ENCODE data around the gene LRRK1. TPM values are rescaled to one million over a fixed set of nuclear protein-coding genes. Genes with fewer than 3 reads are reported as not detected.

LRRK1 gene
- total and polyA plus RNA-seq, 2 of the 13 experiments (the other 11 are each of a cell fraction or from before 2014, with no cell fraction given): 0.13 to 1.2 TPM

DNA sequence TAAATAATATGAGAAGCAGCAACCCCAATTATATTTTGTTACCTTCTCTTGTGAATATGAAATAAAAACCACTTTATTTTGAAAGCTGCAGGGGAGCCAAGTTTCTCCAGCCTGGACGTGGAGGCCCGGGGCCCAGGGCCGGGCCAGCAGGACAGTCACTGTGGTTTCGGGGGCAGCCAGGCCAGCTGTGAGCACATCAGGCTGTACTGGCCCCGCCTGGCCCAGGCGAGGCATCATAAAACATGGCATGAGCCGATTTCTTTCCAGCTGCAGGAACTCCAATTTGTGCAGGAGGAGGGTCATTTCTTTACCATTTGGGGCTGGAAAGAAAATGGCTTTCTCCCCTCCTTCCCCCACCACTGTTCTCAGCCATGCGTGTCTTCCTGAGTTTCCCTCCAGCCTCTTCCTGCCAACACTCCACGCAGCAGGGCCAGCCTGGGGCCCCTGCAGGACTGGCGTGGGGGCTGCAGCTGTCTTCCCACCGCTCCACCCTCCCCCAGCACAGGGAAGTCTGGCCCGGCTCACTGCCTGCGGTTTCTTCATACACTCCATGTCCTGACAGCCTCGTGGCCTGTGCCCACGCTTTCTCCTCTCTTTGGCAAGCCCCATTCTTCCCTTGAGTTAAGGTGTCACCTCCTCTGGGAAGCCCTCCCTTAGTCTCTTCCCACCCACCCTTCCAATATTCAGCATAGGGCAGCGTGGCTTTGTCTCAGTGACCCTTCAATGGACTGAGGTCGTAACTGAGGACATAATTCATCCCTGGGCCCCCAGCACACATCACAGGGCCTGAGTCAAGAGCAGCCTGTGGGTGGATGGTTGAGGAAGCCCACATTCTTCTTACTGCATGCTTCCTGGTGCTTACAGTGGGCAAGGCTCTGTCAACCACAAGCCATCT, 196.9 kb downstream of the LRRK1 start (continued):
- no peak for TF ChIP-seq ARID5B (CRISPR knock-in tag; IDR thresholded peaks at IDR 0.05)

- no peak overlapping the region for H3K27ac ChIP-seq (ENCODE audit: extremely low read length, insufficient read depth, low read length)
- in situ Hi-C loops (cut with HindIII; ENCODE audit: extremely low pct_ligation_motif_present, low pct_unique_long_range_greater_than_20kb) (no loop called here), intact Hi-C loops (cut with micrococcal nuclease; ENCODE audit: unreplicated experiment) (no loop called here)
- no peak for ATAC-seq
- no TSS peak for BruUV-seq (replicated peaks)
- H3K4me1 ChIP-seq (ENCODE audit: insufficient read depth, low read length): peaks cover 43% of the 10 kb centered on the region
- H2AFZ ChIP-seq (ENCODE audit: low read length): no peak overlapping the region
- no peaks in the 10 kb centered on the region for H4K20me1 ChIP-seq (ENCODE audit: insufficient read depth, low read length)
- 80% methylated on average over 1 of the region's 1 CpG for WGBS (ENCODE audit: low lambda C conversion rate)
- H3K9ac ChIP-seq (ENCODE audit: insufficient read depth, low read depth, low read length): no peak overlapping the region
- no peak for FAIRE-seq
- no peak overlapping the region for H3K4me3 ChIP-seq (replicated peaks in 1 of 3; ENCODE audit: insufficient read depth in 1 of 3, low read depth in 2 of 3, low read length in 3 of 3)
- TF ChIP-seq MAF1 (CRISPR knock-in tag; IDR thresholded peaks at IDR 0.05; ENCODE audit: borderline replicate concordance) (no peak), ZNF329 (CRISPR knock-in tag; IDR thresholded peaks at IDR 0.05; ENCODE audit: low read depth) (peak; percentile 78; the same call in 1 of the 2 replicates), ZNF891 (CRISPR knock-in tag; IDR thresholded peaks at IDR 0.05) (no peak), ZNF142 (CRISPR knock-in tag; IDR thresholded peaks at IDR 0.05) (no peak), HNRNPUL1 (IDR thresholded peaks at IDR 0.05; ENCODE audit: low read depth, low read length) (no peak)
- no peak overlapping the region for H3K4me2 ChIP-seq (ENCODE audit: low read depth, low read length)
- no peak for DNase-seq (ENCODE audit: low spot score)
- no peaks in the 10 kb centered on the region for H3K79me2 ChIP-seq (ENCODE audit: insufficient read depth, low read length)
- H3K27me3 ChIP-seq (ENCODE audit: control insufficient read depth in 1 of 2, insufficient read depth in 2 of 2, low read length in 2 of 2): peaks cover 7 to 52% of the 10 kb centered on the region in 2 experiments
- POLR2A ChIA-PET: no interaction called here
- CTCF ChIA-PET (ENCODE audit: low intra/inter-chr PET ratio, low total read pairs): no interaction called here
- H3K36me3 ChIP-seq (replicated peaks in 1 of 2; ENCODE audit: control insufficient read depth in 1 of 2, insufficient read depth in 2 of 2, low read length in 2 of 2): no peaks in the 10 kb centered on the region
- no peaks in the 10 kb centered on the region for H3K9me3 ChIP-seq (ENCODE audit: low read length)
Measured at GRCh38 chr15:101116681-101116976, 197.5 kb downstream of the LRRK1 start.
